K562 (cell line): ENCODE data around the gene USP13.

Source experiments
- CHD2 ChIP-seq: IDR thresholded peaks from 2 replicates; pipeline ENCODE4 v1.6.1; 2011; ENCODE audit warnings: low read depth, low read length
- CREB1 ChIP-seq, 2 experiments: sonication (generic) in 1 of 2; formaldehyde crosslinking in 1 of 2; IDR thresholded peaks; 2 replicates each; pipeline versions ENCODE4 v1.6.1 to v1.8.0; 2012 to 2022; ENCODE audit warnings: inconsistent platforms in 1 of 2, mild to moderate bottlenecking in 1 of 2, missing genetic modification reagents in 1 of 2, moderate library complexity in 1 of 2
- EGR1 ChIP-seq: fragments of 450-650 bp; conservative IDR thresholded peaks from 2 replicates; pipeline ENCODE4 v1.6.1; 2017; ENCODE audit warnings: mild to moderate bottlenecking
- ELF1 ChIP-seq: fragments of 200-800 bp; sonication (Bioruptor generic); IDR thresholded peaks from 2 replicates; pipeline ENCODE4 v1.6.1; 2016; ENCODE audit warnings: missing genetic modification characterization, missing compliant biosample characterization
- GABPB1 ChIP-seq: sonication (generic); formaldehyde crosslinking; IDR thresholded peaks from 2 replicates; pipeline ENCODE4 v1.8.0; 2022; ENCODE audit warnings: mild to moderate bottlenecking, missing genetic modification reagents
- MAZ ChIP-seq, 2 experiments: fragments of 450-650 bp in 1 of 2; sonication (generic) in 1 of 2; formaldehyde crosslinking; IDR thresholded peaks in 1 of 2; conservative IDR thresholded peaks in 1 of 2; 2 replicates each; pipeline versions ENCODE4 v1.4.0 to v1.5.0; 2020; ENCODE audit warnings: mild to moderate bottlenecking in 1 of 2, missing genetic modification reagents in 1 of 2
- NR2F6 ChIP-seq: fragments of 450-650 bp; formaldehyde crosslinking; IDR thresholded peaks from 2 replicates; pipeline ENCODE4 v1.4.0; 2020; ENCODE audit warnings: mild to moderate bottlenecking
- POLR2A ChIP-seq: fragments of 450-650 bp; conservative IDR thresholded peaks from 2 replicates; pipeline ENCODE4 v1.6.1; 2016
- POLR2AphosphoS5 ChIP-seq: IDR thresholded peaks from 2 replicates; pipeline ENCODE4 v1.6.1; 2011; ENCODE audit warnings: mild to moderate bottlenecking, low read depth, low read length, moderate library complexity; ENCODE audit not compliant: control insufficient read depth, insufficient read depth
- SOX6 ChIP-seq: fragments of 450-650 bp; IDR thresholded peaks from 2 replicates; pipeline ENCODE4 v1.6.1; 2014; ENCODE audit warnings: mild to moderate bottlenecking

GRCh38 chr3:179655236-179655635 lies 2.4 kb downstream of the USP13 start:
- TF ChIP-seq CREB1 (IDR thresholded peaks at IDR 0.05) (no peak), CREB1 (CRISPR knock-in tag; IDR thresholded peaks at IDR 0.05) (no peak), ELF1 (no peak), EGR1 (no peak), CHD2 (no peak), GABPB1 (no peak), NR2F6 (CRISPR knock-in tag) (no peak), SOX6 (no peak), MAZ (CRISPR knock-in tag; conservative IDR thresholded peaks at IDR 0.05 in 1 of 2, IDR thresholded peaks at IDR 0.05 in 1 of 2) (no peak), POLR2AphosphoS5 (no peak), POLR2A (no peak)
